Astrocyte of the cerebellum (primary cell): Measurements from ENCODE around the gene AQP10.
A peak's percentile ranks its signal among the peaks of the same experiment; 100 is the strongest.
"Not testable (repeated sequence)": the region's sequence is repeated elsewhere in the genome, so short reads cannot be mapped to it uniquely, and the experiment has no call there.

Experiments used
- DNase-seq: peaks from one replicate; pipeline ENCODE4 v3.0.0-alpha.2; 2011; ENCODE audit warnings: low read depth
- H3K4me3 ChIP-seq: 2 replicates; pipeline ENCODE4 v1.5.1; 2011; ENCODE audit warnings: mild to moderate bottlenecking, low read depth, low read length, moderate library complexity
- in situ Hi-C: cut with HindIII; loops from 2 replicates; pipeline ENCODE4 v1.10.0; 2017; ENCODE audit warnings: low sequenced_read_pairs
- TF ChIP-seq, protein P1 (sequence below): IDR thresholded peaks from 2 replicates; pipeline ENCODE4 v1.5.1; 2012; ENCODE audit warnings: low read length, low read depth, moderate library complexity, mild to moderate bottlenecking; ENCODE audit errors: missing control alignments

AQP10 gene

GRCh38 chr1:154313066-154313356 is 7.9 kb upstream of the AQP10 start:
- in situ Hi-C loops = no loop called here
- TF ChIP-seq, protein P1, sequence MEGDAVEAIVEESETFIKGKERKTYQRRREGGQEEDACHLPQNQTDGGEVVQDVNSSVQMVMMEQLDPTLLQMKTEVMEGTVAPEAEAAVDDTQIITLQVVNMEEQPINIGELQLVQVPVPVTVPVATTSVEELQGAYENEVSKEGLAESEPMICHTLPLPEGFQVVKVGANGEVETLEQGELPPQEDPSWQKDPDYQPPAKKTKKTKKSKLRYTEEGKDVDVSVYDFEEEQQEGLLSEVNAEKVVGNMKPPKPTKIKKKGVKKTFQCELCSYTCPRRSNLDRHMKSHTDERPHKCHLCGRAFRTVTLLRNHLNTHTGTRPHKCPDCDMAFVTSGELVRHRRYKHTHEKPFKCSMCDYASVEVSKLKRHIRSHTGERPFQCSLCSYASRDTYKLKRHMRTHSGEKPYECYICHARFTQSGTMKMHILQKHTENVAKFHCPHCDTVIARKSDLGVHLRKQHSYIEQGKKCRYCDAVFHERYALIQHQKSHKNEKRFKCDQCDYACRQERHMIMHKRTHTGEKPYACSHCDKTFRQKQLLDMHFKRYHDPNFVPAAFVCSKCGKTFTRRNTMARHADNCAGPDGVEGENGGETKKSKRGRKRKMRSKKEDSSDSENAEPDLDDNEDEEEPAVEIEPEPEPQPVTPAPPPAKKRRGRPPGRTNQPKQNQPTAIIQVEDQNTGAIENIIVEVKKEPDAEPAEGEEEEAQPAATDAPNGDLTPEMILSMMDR = no peak
- no peak overlapping the region for H3K4me3 ChIP-seq
- no peak for DNase-seq

DNA sequence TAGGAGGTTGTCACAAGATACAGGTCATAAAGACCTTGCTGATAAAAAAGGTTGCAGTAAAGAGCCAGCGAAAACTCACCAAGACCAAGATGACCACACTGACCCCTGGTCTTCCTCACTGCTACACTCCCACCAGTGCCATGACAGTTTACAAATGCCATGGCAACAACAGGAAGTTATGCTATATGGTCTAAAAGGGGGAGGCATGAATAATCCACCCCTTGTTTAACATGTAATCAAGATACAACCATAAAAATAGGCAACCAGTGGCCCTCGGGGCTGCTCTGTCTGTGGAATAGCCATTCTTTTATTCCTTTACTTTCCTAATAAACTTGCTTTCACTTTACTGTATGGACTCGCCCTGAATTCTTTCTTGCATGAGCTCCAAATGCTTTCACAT is 6.7 kb upstream of the AQP10 start:
- in situ Hi-C loops, H3K4me3 ChIP-seq, DNase-seq: not testable (repeated sequence)

GRCh38 chr1:154316704-154317103 is 4.2 kb upstream of the AQP10 start:
- TF ChIP-seq, protein P1 = no peak
- DNase-seq = no peak
- H3K4me3 ChIP-seq = no peak overlapping the region
- in situ Hi-C loops = no loop called here

DNA sequence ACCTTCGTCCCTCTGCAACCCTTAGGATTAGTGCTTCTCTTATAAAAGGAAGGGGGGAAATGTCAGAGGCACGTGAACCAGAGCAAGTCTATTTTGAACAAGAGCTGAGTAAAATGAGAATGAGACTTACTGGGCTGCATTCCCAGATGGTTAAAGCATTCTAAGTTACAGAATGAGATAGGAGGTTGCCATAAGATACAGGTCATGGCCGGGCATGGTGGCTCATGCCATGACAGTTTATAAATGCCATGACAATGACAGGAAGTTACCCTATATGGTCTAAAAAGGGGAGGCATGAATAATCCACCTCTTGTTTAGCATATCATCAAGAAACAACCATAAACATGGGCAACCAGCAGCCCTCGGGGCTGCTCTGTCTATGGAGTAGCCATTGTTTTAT is 2.5 kb upstream of the AQP10 start:
- no peak overlapping the region for H3K4me3 ChIP-seq
- TF ChIP-seq, protein P1 = no peak
- in situ Hi-C loops = no loop called here
- DNase-seq = no peak

GRCh38 chr1:154321609-154321934 is 679 bp downstream of the AQP10 start:
- in situ Hi-C loops, H3K4me3 ChIP-seq, DNase-seq: not testable (repeated sequence)

DNA sequence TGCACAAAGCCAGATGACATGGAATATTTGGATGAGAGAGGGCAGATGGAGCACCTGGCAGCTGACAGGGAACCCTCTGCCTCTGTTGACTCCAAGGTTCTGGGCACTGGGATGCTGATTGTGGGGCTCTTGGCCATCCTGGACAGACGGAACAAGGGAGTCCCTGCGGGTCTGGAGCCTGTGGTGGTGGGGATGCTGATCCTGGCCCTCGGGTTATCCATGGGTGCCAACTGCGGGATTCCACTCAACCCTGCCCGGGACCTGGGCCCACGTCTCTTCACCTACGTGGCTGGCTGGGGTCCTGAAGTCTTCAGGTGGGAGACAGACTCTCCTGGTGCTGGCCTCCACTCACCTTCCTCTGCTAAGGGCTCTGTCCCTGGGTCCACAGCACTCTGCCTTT is 2.6 kb downstream of the AQP10 start:
- H3K4me3 ChIP-seq = no peak overlapping the region
- in situ Hi-C loops = no loop called here
- DNase-seq = no peak
- TF ChIP-seq, protein P1 = no peak

DNA sequence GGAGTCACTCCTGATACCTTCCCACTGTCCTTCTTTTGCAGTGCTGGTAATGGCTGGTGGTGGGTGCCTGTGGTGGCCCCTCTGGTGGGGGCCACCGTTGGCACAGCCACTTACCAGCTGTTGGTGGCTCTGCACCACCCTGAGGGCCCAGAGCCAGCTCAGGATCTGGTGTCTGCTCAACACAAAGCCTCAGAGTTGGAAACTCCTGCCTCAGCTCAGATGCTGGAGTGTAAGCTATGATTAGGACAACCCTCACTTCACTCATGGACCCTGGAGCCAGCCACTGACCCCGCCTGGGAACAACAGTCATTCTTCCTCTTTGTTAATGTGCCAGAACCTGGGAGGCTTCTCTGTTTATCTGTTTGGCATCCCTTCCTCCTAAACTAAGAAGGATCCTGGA is 3.3 kb downstream of the AQP10 start:
- H3K4me3 ChIP-seq = peak overlapping the region; percentile 82
- TF ChIP-seq, protein P1 = no peak

More for the DNA sequence above, 3.3 kb downstream of the AQP10 start:
- in situ Hi-C loops = no loop called here
- no peak for DNase-seq
